OCI-LY1 (cell line): ENCODE data around the gene ERV3-1.

Experiments
- H2AFZ ChIP-seq: fragments of 200-600 bp; sonication (generic), shearing (Covaris generic); 2 replicates; pipeline ENCODE4 v1.6.0; 2014; ENCODE audit warnings: antibody characterized with exemption, mild to moderate bottlenecking, low read length
- H3F3A ChIP-seq: fragments of 200-600 bp; sonication (generic), shearing (Covaris generic); 2 replicates; pipeline ENCODE4 v1.6.0; 2014; ENCODE audit warnings: mild to moderate bottlenecking, antibody characterized with exemption, low read length, moderate library complexity; ENCODE audit not compliant: insufficient read depth
- H3K27ac ChIP-seq: fragments of 200-600 bp; sonication (generic); 2 replicates; pipeline ENCODE4 v1.5.1; 2014; ENCODE audit warnings: low read length, mixed run types, mild to moderate bottlenecking, low read depth; ENCODE audit not compliant: poor library complexity, severe bottlenecking
- H3K27me3 ChIP-seq: fragments of 200-600 bp; sonication (generic); 2 replicates; pipeline ENCODE4 v1.6.0; 2014; ENCODE audit warnings: antibody characterized with exemption, mild to moderate bottlenecking, low read length, moderate library complexity; ENCODE audit not compliant: insufficient read depth
- H3K36me3 ChIP-seq: fragments of 200-600 bp; sonication (generic); 2 replicates; pipeline ENCODE4 v1.6.1; 2014; ENCODE audit warnings: mild to moderate bottlenecking, antibody characterized with exemption, low read length, moderate library complexity, mixed read lengths; ENCODE audit not compliant: insufficient read depth
- H3K4me1 ChIP-seq: fragments of 200-600 bp; sonication (generic); 2 replicates; pipeline ENCODE4 v1.5.1; 2014; ENCODE audit warnings: mild to moderate bottlenecking, low read length, moderate library complexity; ENCODE audit not compliant: insufficient read depth, severe bottlenecking
- H3K4me2 ChIP-seq: fragments of 200-600 bp; sonication (generic), shearing (Covaris generic); 2 replicates; pipeline ENCODE4 v1.6.1; 2014; ENCODE audit warnings: low read length
- H3K4me3 ChIP-seq: fragments of 200-600 bp; sonication (generic); 2 replicates; pipeline ENCODE4 v1.5.1; 2014; ENCODE audit warnings: low read length, low read depth, mild to moderate bottlenecking, mixed read lengths; ENCODE audit not compliant: poor library complexity, severe bottlenecking
- H3K79me2 ChIP-seq: fragments of 200-600 bp; shearing (Covaris generic); 2 replicates; pipeline ENCODE4 v1.6.1; 2016; ENCODE audit warnings: mixed run types, low read length, mixed read lengths; ENCODE audit not compliant: insufficient read depth
- H3K9ac ChIP-seq: fragments of 200-600 bp; sonication (generic), shearing (Covaris generic); 2 replicates; pipeline ENCODE4 v1.6.1; 2014; ENCODE audit warnings: mild to moderate bottlenecking, low read length, mixed read lengths
- H3K9me2 ChIP-seq: fragments of 200-600 bp; sonication (generic), shearing (Covaris generic); 2 replicates; pipeline ENCODE4 v1.6.1; 2014; ENCODE audit warnings: low read depth, mild to moderate bottlenecking, low read length, mixed read lengths
- H3K9me3 ChIP-seq: fragments of 200-600 bp; shearing (Covaris generic); 2 replicates; pipeline ENCODE4 v1.6.1; 2014; ENCODE audit warnings: low read length, mixed read lengths
- H4K20me1 ChIP-seq: fragments of 200-600 bp; sonication (generic), shearing (Covaris generic); 2 replicates; pipeline ENCODE4 v1.6.0; 2016; ENCODE audit warnings: mild to moderate bottlenecking, low read length; ENCODE audit not compliant: insufficient read depth
- EZH2 ChIP-seq: fragments of 200-600 bp; sonication (generic), shearing (Covaris generic); IDR thresholded peaks from 2 replicates; pipeline ENCODE4 v1.8.0; 2017; ENCODE audit warnings: borderline replicate concordance, mixed run types, mild to moderate bottlenecking, antibody characterized with exemption, low read length, moderate library complexity, mixed read lengths
- TF ChIP-seq, protein P1 (sequence below): fragments of 200-600 bp; sonication (generic), shearing (Covaris generic); IDR thresholded peaks from 2 replicates; pipeline ENCODE4 v1.5.1; 2017; ENCODE audit warnings: mild to moderate bottlenecking, antibody characterized with exemption, low read length, moderate library complexity, mixed read lengths

Gene ERV3-1

DNA sequence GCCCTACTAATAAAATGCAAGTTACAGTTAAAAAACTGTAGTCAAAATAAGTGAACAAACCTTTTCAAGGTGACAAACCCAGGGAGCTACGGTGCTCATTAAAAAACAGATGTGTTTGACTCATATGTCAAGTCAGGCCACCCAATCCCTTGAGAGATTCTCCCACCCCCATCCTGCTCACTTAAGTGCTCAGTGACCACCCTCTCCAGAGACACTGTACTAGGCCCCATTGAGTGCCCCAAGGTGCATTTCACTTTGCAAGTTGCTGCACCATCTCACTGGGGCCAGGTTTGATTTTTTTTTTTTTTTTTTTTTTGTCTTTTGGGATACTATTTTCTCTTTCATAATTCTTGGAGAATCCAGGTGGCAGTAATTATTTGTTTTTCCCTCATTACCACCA lies 1.9 kb downstream of the ERV3-1 start:
- Histone ChIP-seq H3K4me3 (peak overlapping the region; percentile 79), H3K9me3 (peaks cover 19% of the 10 kb centered on the region), H3K4me1 (peaks cover 26% of the 10 kb centered on the region), H3K4me2 (peak overlapping the region; percentile 67), H3K27me3 (no peaks in the 10 kb centered on the region), H3K79me2 (peaks cover 24% of the 10 kb centered on the region), H3K9ac (no peak overlapping the region), H3K9me2 (no peaks in the 10 kb centered on the region), H4K20me1 (no peaks in the 10 kb centered on the region), H2AFZ (no peak overlapping the region), H3K27ac (no peak overlapping the region), H3K36me3 (peaks cover 55% of the 10 kb centered on the region), H3F3A (no peaks in the 10 kb centered on the region)
- no peak for TF ChIP-seq EZH2
- TF ChIP-seq, protein P1, sequence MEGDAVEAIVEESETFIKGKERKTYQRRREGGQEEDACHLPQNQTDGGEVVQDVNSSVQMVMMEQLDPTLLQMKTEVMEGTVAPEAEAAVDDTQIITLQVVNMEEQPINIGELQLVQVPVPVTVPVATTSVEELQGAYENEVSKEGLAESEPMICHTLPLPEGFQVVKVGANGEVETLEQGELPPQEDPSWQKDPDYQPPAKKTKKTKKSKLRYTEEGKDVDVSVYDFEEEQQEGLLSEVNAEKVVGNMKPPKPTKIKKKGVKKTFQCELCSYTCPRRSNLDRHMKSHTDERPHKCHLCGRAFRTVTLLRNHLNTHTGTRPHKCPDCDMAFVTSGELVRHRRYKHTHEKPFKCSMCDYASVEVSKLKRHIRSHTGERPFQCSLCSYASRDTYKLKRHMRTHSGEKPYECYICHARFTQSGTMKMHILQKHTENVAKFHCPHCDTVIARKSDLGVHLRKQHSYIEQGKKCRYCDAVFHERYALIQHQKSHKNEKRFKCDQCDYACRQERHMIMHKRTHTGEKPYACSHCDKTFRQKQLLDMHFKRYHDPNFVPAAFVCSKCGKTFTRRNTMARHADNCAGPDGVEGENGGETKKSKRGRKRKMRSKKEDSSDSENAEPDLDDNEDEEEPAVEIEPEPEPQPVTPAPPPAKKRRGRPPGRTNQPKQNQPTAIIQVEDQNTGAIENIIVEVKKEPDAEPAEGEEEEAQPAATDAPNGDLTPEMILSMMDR: no peak

DNA sequence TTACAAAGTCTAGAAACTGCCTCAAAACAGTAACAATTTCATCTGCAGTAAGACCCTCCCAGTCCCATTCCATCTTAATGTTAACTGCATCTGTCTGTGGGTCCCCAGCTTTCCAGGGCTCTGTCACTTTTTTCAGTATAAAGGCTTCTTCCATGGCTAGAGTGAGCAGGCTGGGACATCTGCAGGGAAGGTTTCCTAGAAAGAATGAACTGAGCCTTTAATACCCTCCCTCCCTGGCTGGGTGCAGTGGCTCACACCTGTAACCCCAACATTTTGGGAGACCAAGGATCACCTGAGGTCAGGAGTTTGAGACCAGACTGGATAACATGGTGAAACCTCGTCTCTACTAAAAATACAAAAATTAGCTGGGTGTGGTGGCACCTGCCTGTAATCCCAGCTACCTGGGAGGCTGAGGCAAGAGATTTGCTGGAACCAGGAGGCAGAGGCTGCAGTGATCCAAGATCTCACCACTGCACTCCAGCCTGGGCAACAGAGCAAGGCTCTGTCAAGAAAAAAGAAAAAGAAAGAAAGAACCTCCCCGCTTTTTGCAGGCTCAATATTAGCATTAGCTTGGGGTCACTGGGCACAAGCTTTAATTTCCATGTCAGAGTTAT lies 3.4 kb downstream of the ERV3-1 start:
- Histone ChIP-seq H3K27ac (no peak overlapping the region), H3K4me3 (no peak overlapping the region), H3K9ac (no peak overlapping the region), H3F3A (no peaks in the 10 kb centered on the region), H3K9me2 (no peaks in the 10 kb centered on the region), H3K27me3 (no peaks in the 10 kb centered on the region), H3K4me2 (no peak overlapping the region), H4K20me1 (no peaks in the 10 kb centered on the region), H3K36me3 (peaks cover 69% of the 10 kb centered on the region), H3K79me2 (peaks cover 24% of the 10 kb centered on the region), H3K4me1 (peaks cover 28% of the 10 kb centered on the region), H2AFZ (no peak overlapping the region), H3K9me3 (peaks cover 30% of the 10 kb centered on the region)
- TF ChIP-seq, protein P1: no peak
- TF ChIP-seq EZH2: no peak

DNA sequence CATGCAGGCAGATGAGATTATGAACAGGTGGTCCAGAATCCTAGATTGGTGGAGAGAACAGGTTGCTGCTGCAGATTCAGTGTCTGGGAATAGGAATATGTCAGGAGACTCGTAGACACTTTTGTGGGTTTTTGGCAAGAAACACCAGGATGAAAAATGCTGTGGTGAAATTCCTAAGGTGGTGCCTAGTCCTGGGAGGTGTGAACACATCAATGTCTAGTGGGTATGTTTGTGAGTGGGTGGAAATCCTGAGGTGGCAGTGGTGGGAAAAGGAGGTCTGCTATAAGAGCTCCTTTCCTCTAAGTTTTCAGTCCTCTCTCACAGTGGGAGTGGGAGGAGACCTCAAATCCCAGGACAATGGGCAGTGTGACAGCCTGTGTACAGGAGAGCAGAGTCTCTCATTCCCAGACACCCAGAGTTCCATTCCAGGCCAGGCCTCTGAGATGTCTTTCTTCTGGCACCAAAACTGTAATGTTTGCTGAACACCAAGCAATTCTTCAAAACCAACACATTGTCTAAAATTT lies 5.1 kb downstream of the ERV3-1 start:
- no peak overlapping the region for H3K9ac ChIP-seq
- no peaks in the 10 kb centered on the region for H4K20me1 ChIP-seq
- no peak overlapping the region for H3K4me3 ChIP-seq
- H3K27ac ChIP-seq: no peak overlapping the region
- H3F3A ChIP-seq: no peaks in the 10 kb centered on the region
- no peak for TF ChIP-seq EZH2
- TF ChIP-seq, protein P1: no peak
- H3K79me2 ChIP-seq: peaks cover 24% of the 10 kb centered on the region
- H3K9me2 ChIP-seq: no peaks in the 10 kb centered on the region
- H3K4me1 ChIP-seq: peaks cover 23% of the 10 kb centered on the region
- H3K9me3 ChIP-seq: peaks cover 41% of the 10 kb centered on the region
- H2AFZ ChIP-seq: no peak overlapping the region
- H3K4me2 ChIP-seq: no peak overlapping the region
- no peaks in the 10 kb centered on the region for H3K27me3 ChIP-seq
- H3K36me3 ChIP-seq: peaks cover 83% of the 10 kb centered on the region
